Fibroblast of lung (primary cell): ENCODE data around the gene AGBL4. TPM values are rescaled to one million over a fixed set of nuclear protein-coding genes. Genes with fewer than 3 reads are reported as not detected.

ENCODE experiments used
- DNase-seq, 2 donors: peaks; one replicate each; pipeline versions ENCODE4 v3.0.0 to v3.0.0-alpha.2; 2010; ENCODE audit warnings: low read depth in 2 of 2
- H2AFZ ChIP-seq: 2 replicates; pipeline ENCODE4 v1.5.1; 2012; ENCODE audit warnings: low read length, control low read depth, inconsistent platforms
- H3K27ac ChIP-seq: 2 replicates; pipeline ENCODE4 v1.5.1; 2011; ENCODE audit warnings: low read length, control low read depth; ENCODE audit not compliant: insufficient read depth
- H3K27me3 ChIP-seq: 2 replicates; pipeline ENCODE4 v1.5.1; 2011; ENCODE audit warnings: mild to moderate bottlenecking, low read length; ENCODE audit not compliant: control insufficient read depth, insufficient read depth
- H3K36me3 ChIP-seq: 2 replicates; pipeline ENCODE4 v1.5.1; 2011; ENCODE audit warnings: low read length; ENCODE audit not compliant: control insufficient read depth, insufficient read depth
- H3K4me1 ChIP-seq: 2 replicates; pipeline ENCODE4 v1.5.1; 2011; ENCODE audit warnings: low read length; ENCODE audit not compliant: control insufficient read depth, insufficient read depth; ENCODE audit errors: extremely low read depth
- H3K4me2 ChIP-seq: 2 replicates; pipeline ENCODE4 v1.5.1; 2011; ENCODE audit warnings: low read length, control low read depth; ENCODE audit not compliant: insufficient read depth; ENCODE audit errors: extremely low read depth
- H3K4me3 ChIP-seq, 4 experiments: fragments of 200-600 bp in 1 of 4; sonication (generic) in 1 of 4; replicated peaks in 1 of 4; 2 replicates each; pipeline ENCODE4 v1.5.1; 2011 to 2016; ENCODE audit warnings: low read length in 4 of 4, low read depth in 3 of 4, mild to moderate bottlenecking in 3 of 4, control low read depth in 2 of 4, inconsistent platforms in 1 of 4, mixed read lengths in 1 of 4; ENCODE audit not compliant: insufficient read depth in 1 of 4; ENCODE audit errors: control extremely low read depth in 1 of 4
- H3K79me2 ChIP-seq: 2 replicates; pipeline ENCODE4 v1.5.1; 2012; ENCODE audit warnings: mild to moderate bottlenecking, low read length, inconsistent platforms; ENCODE audit not compliant: control insufficient read depth, insufficient read depth
- H3K9ac ChIP-seq: 2 replicates; pipeline ENCODE4 v1.5.1; 2011; ENCODE audit warnings: mild to moderate bottlenecking, low read length, control low read depth; ENCODE audit not compliant: insufficient read depth
- H3K9me3 ChIP-seq: 2 replicates; pipeline ENCODE4 v1.5.1; 2012; ENCODE audit warnings: low read depth, low read length; ENCODE audit not compliant: control insufficient read depth, insufficient read depth
- H4K20me1 ChIP-seq: 2 replicates; pipeline ENCODE4 v1.5.1; 2011; ENCODE audit warnings: low read length; ENCODE audit not compliant: control insufficient read depth, insufficient read depth; ENCODE audit errors: extremely low read depth
- CTCF ChIP-seq, 2 donors: IDR thresholded peaks in 1 of 2; conservative IDR thresholded peaks in 1 of 2; 1 replicate in 1 of 2; 2 replicates in 1 of 2; pipeline ENCODE4 v1.5.1; 2011 to 2012; ENCODE audit warnings: low read length in 2 of 2, control low read depth in 1 of 2, inconsistent platforms in 1 of 2, low read depth in 1 of 2, mild to moderate bottlenecking in 1 of 2
- EZH2 ChIP-seq: IDR thresholded peaks from 2 replicates; pipeline ENCODE4 v1.5.1; 2012; ENCODE audit warnings: low read length, control low read depth, mild to moderate bottlenecking; ENCODE audit errors: missing control alignments
- polyA plus RNA-seq, 2 donors: library from polyadenylated mRNA; depleted of rRNA in 1 of 2; stranded (reverse) in 1 of 2; unstranded in 1 of 2; fragments of >200 nt; gene quantifications; 2 replicates each; pipeline ENCODE4 v1.2.1, GENCODE V29; 2011 to 2012; ENCODE audit warnings: missing spikeins in 1 of 2
- total RNA-seq: library from RNA; depleted of rRNA; stranded (reverse); fragments of >200 nt; gene quantifications from 2 replicates; pipeline ENCODE4 v1.2.1, GENCODE V29; 2014

Gene AGBL4
- total and polyA plus RNA-seq, 2 donors (not counting 1 experiment from before 2014, with no cell fraction given), result not detected

- DNase-seq, result peak in 1 of 2 donors; percentile 44
- no peaks in the 10 kb centered on the region for H3K9me3 ChIP-seq
- H3K79me2 ChIP-seq, result no peaks in the 10 kb centered on the region
- TF ChIP-seq EZH2 (no peak), CTCF (conservative IDR thresholded peaks at IDR 0.05 in 1 of 2, IDR thresholded peaks at IDR 0.05 in 1 of 2; ENCODE audit: low read depth in 1 of 2, low read length in 2 of 2) (no peak)
- H3K4me1 ChIP-seq, result no peaks in the 10 kb centered on the region
- H2AFZ ChIP-seq, result no peak overlapping the region
- H3K27ac ChIP-seq, result no peak overlapping the region
- no peaks in the 10 kb centered on the region for H4K20me1 ChIP-seq
- no peaks in the 10 kb centered on the region for H3K27me3 ChIP-seq
- no peak overlapping the region for H3K4me2 ChIP-seq
- H3K36me3 ChIP-seq, result no peaks in the 10 kb centered on the region
- no peak overlapping the region for H3K9ac ChIP-seq
- H3K4me3 ChIP-seq, result no peak overlapping the region
Observed at GRCh38 chr1:48851638-48852037, 1172.1 kb downstream of the AGBL4 start.

GRCh38 chr1:48848035-48848434, 1175.7 kb downstream of the AGBL4 start:
- Histone ChIP-seq H2AFZ (no peak overlapping the region), H3K4me3 (no peak overlapping the region), H3K9me3 (no peaks in the 10 kb centered on the region), H3K9ac (no peak overlapping the region), H3K36me3 (no peaks in the 10 kb centered on the region), H3K27me3 (no peaks in the 10 kb centered on the region), H3K27ac (no peak overlapping the region), H3K4me1 (no peaks in the 10 kb centered on the region), H4K20me1 (no peaks in the 10 kb centered on the region), H3K79me2 (no peaks in the 10 kb centered on the region), H3K4me2 (no peak overlapping the region)
- no peak for DNase-seq
- TF ChIP-seq EZH2, result no peak
- no peak for TF ChIP-seq CTCF (conservative IDR thresholded peaks at IDR 0.05 in 1 of 2, IDR thresholded peaks at IDR 0.05 in 1 of 2; ENCODE audit: low read depth in 1 of 2, low read length in 2 of 2)

GRCh38 chr1:48846441-48846840, 1177.3 kb downstream of the AGBL4 start:
- Histone ChIP-seq H3K4me2 (no peak overlapping the region), H3K27ac (no peak overlapping the region), H3K79me2 (no peaks in the 10 kb centered on the region), H3K27me3 (no peaks in the 10 kb centered on the region), H4K20me1 (no peaks in the 10 kb centered on the region), H3K4me3 (no peak overlapping the region), H3K9me3 (no peaks in the 10 kb centered on the region), H3K36me3 (no peaks in the 10 kb centered on the region), H2AFZ (no peak overlapping the region), H3K9ac (no peak overlapping the region), H3K4me1 (no peaks in the 10 kb centered on the region)
- no peak for TF ChIP-seq EZH2
- TF ChIP-seq CTCF (conservative IDR thresholded peaks at IDR 0.05 in 1 of 2, IDR thresholded peaks at IDR 0.05 in 1 of 2; ENCODE audit: low read depth in 1 of 2, low read length in 2 of 2), result no peak
- no peak for DNase-seq
